ENCODE results near the gene NELFE. TPM values are rescaled to one million over a fixed set of nuclear protein-coding genes. Genes with fewer than 3 reads are reported as not detected.

The NELFE gene
- total RNA-seq, 1 experiment from 2014 or later: 75.3 TPM

GRCh38 chr6:31969712-31970603 lies 11.2 kb upstream of the NELFE start:
- CTCF ChIA-PET: interaction anchor here (0.6 to 1.9 kb wide), 2 partner anchors 18 to 106 kb away, joined by 3 to 5 read pairs; no protein-coding TSS in a partner anchor
- DNase-seq: no peak
- H3K27ac Mint-ChIP-seq (ENCODE audit: unreplicated experiment): peak overlapping the region; percentile 82
- Histone ChIP-seq H3K27me3 (replicated peaks; ENCODE audit: control insufficient read depth, insufficient read depth, low read length) (no peaks in the 10 kb centered on the region), H3K36me3 (ENCODE audit: control insufficient read depth, insufficient read depth, low read length) (peaks cover 1% of the 10 kb centered on the region; the same call in 1 of the 2 replicates), H3K4me1 (peaks cover 5% of the 10 kb centered on the region; the same call in 1 of the 2 replicates), H3K9me3 (no peaks in the 10 kb centered on the region), H3K4me3 (ENCODE audit: low read depth, low read length) (no peak overlapping the region)
- peaks cover 21% of the 10 kb centered on the region for H3K4me1 Mint-ChIP-seq (ENCODE audit: low read depth, unreplicated experiment)
- peaks cover 66% of the 10 kb centered on the region for H3K36me3 Mint-ChIP-seq (ENCODE audit: insufficient read depth, unreplicated experiment)
- H3K4me3 Mint-ChIP-seq (ENCODE audit: unreplicated experiment): peak overlapping the region; percentile 67
- POLR2A ChIA-PET: interaction anchor here (0.7 to 1.0 kb wide), 2 partner anchors 11 to 25 kb away, joined by 4 read pairs; partner anchors contain the start of genes NELFE and SKIC2
- TF ChIP-seq CTCF (IDR thresholded peaks at IDR 0.05; ENCODE audit: insufficient read depth in 1 of 2, low read depth in 1 of 2, low read length in 1 of 2, severe bottlenecking in 1 of 2, unreplicated experiment in 1 of 2): no peak
- no peaks in the 10 kb centered on the region for H3K27me3 Mint-ChIP-seq (ENCODE audit: insufficient read depth, unreplicated experiment)
- intact Hi-C loops (cut with micrococcal nuclease; ENCODE audit: unreplicated experiment): no loop called here
- no TSS peak for BruUV-seq (replicated peaks)
- no peaks in the 10 kb centered on the region for H3K9me3 Mint-ChIP-seq (ENCODE audit: unreplicated experiment)

- H3K4me1 ChIP-seq: peaks cover 5% of the 10 kb centered on the region; the same call in 1 of the 2 replicates
- Mint-ChIP-seq H3K27me3 (ENCODE audit: insufficient read depth, unreplicated experiment) (no peaks in the 10 kb centered on the region), H3K36me3 (ENCODE audit: insufficient read depth, unreplicated experiment) (peaks cover 67% of the 10 kb centered on the region), H3K27ac (ENCODE audit: unreplicated experiment) (peak overlapping the region; percentile 82), H3K4me1 (ENCODE audit: low read depth, unreplicated experiment) (peaks cover 21% of the 10 kb centered on the region), H3K4me3 (ENCODE audit: unreplicated experiment) (peak overlapping the region; percentile 67), H3K9me3 (ENCODE audit: unreplicated experiment) (no peaks in the 10 kb centered on the region)
- H3K9me3 ChIP-seq: no peaks in the 10 kb centered on the region
- CTCF ChIA-PET: interaction anchor here (1.9 kb wide), 1 partner anchor 17 kb away, joined by 5 read pairs; no protein-coding TSS in a partner anchor
- BruUV-seq (replicated peaks): no TSS peak
- intact Hi-C loops (cut with micrococcal nuclease; ENCODE audit: unreplicated experiment): no loop called here
- no peaks in the 10 kb centered on the region for H3K27me3 ChIP-seq (replicated peaks; ENCODE audit: control insufficient read depth, insufficient read depth, low read length)
- no peak for TF ChIP-seq CTCF (IDR thresholded peaks at IDR 0.05; ENCODE audit: insufficient read depth in 1 of 2, low read depth in 1 of 2, low read length in 1 of 2, severe bottlenecking in 1 of 2, unreplicated experiment in 1 of 2)
- H3K4me3 ChIP-seq (ENCODE audit: low read depth, low read length): no peak overlapping the region
- POLR2A ChIA-PET: no interaction called here
- H3K36me3 ChIP-seq (ENCODE audit: control insufficient read depth, insufficient read depth, low read length): peaks cover 1% of the 10 kb centered on the region
- DNase-seq: no peak
Measured at GRCh38 chr6:31968791-31969711, 10.3 kb upstream of the NELFE start.

DNA sequence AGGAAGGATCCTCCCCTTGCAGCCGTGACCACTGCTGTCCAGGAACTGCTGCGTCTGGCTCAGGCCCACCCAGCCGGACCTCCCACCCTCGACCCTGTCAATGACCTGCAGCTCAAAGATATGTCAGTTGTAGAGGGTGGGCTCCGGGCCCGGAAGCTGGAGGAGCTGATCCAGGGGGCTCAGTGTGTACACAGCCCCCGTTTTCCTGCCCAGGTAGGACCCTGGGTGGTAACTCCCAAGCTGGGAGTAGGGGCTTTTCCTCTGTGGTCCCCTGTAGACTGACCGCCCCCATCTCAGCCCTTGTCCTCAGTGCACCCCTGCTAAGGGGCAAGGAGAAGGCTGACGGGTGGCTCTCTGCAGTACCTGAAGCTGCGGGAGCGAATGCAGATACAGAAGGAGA lies 9.6 kb upstream of the NELFE start:
- peaks cover 1% of the 10 kb centered on the region for H3K36me3 ChIP-seq (ENCODE audit: control insufficient read depth, insufficient read depth, low read length)
- no peak overlapping the region for H3K4me3 Mint-ChIP-seq (ENCODE audit: unreplicated experiment)
- BruUV-seq (replicated peaks): no TSS peak
- no peaks in the 10 kb centered on the region for H3K27me3 ChIP-seq (replicated peaks; ENCODE audit: control insufficient read depth, insufficient read depth, low read length)
- no peak overlapping the region for H3K4me3 ChIP-seq (ENCODE audit: low read depth, low read length)
- no peaks in the 10 kb centered on the region for H3K9me3 Mint-ChIP-seq (ENCODE audit: unreplicated experiment)
- peaks cover 5% of the 10 kb centered on the region; the same call in 1 of the 2 replicates for H3K4me1 ChIP-seq
- intact Hi-C loops (cut with micrococcal nuclease; ENCODE audit: unreplicated experiment): no loop called here
- no peak overlapping the region for H3K27ac Mint-ChIP-seq (ENCODE audit: unreplicated experiment)
- peaks cover 67% of the 10 kb centered on the region for H3K36me3 Mint-ChIP-seq (ENCODE audit: insufficient read depth, unreplicated experiment)
- no peak for TF ChIP-seq CTCF (IDR thresholded peaks at IDR 0.05; ENCODE audit: insufficient read depth in 1 of 2, low read depth in 1 of 2, low read length in 1 of 2, severe bottlenecking in 1 of 2, unreplicated experiment in 1 of 2)
- DNase-seq: no peak
- peaks cover 16% of the 10 kb centered on the region for H3K4me1 Mint-ChIP-seq (ENCODE audit: low read depth, unreplicated experiment)
- no peaks in the 10 kb centered on the region for H3K27me3 Mint-ChIP-seq (ENCODE audit: insufficient read depth, unreplicated experiment)
- POLR2A ChIA-PET: no interaction called here
- CTCF ChIA-PET: no interaction called here
- no peaks in the 10 kb centered on the region for H3K9me3 ChIP-seq

Data from Caco-2 (cell line).